AG04450 (cell line): ENCODE measurements around the gene SORCS2. TPM values are rescaled to one million over a fixed set of nuclear protein-coding genes. Genes with fewer than 3 reads are reported as not detected.

Experiments
- CTCF ChIA-PET: fragments of 300-600, 350-600 bp; formaldehyde crosslinking; extraction: SDS; loops from one replicate; lab custom pipeline; 2022; ENCODE audit warnings: antibody characterized with exemption, inconsistent platforms; lab: Charles Lee
- POLR2A ChIA-PET: fragments of 350-600 bp; formaldehyde crosslinking; extraction: SDS; loops from one replicate; lab custom pipeline; 2021; ENCODE audit warnings: antibody characterized with exemption, inconsistent platforms; lab: Yijun Ruan, JAX
- DNase-seq: peaks from one replicate; pipeline ENCODE4 v3.0.0-alpha.2; 2011; ENCODE audit warnings: low read depth, low spot score
- H3K27ac ChIP-seq: one replicate; pipeline ENCODE4 v1.5.1; 2012; ENCODE audit warnings: low read depth, low read length, control low read depth
- H3K27me3 ChIP-seq: one replicate; pipeline ENCODE4 v1.6.0; 2012; ENCODE audit warnings: low read length; ENCODE audit not compliant: control insufficient read depth, insufficient read depth
- H3K4me3 ChIP-seq: 2 replicates; pipeline ENCODE4 v1.5.1; 2011; ENCODE audit warnings: mild to moderate bottlenecking, low read depth, low read length, control low read depth
- H3K9me3 ChIP-seq: 2 replicates; pipeline ENCODE4 v1.5.1; 2012; ENCODE audit warnings: low read length; ENCODE audit not compliant: control insufficient read depth, insufficient read depth
- CTCF ChIP-seq: IDR thresholded peaks from 2 replicates; pipeline ENCODE4 v1.5.1; 2011; ENCODE audit warnings: low read depth, low read length, control low read depth, inconsistent platforms
- polyA plus RNA-seq: library from polyadenylated mRNA; depleted of rRNA; stranded (reverse); fragments of >200 nt; gene quantifications from 2 replicates; pipeline ENCODE4 v1.2.3, GENCODE V29; 2011

The SORCS2 gene
- polyA plus RNA-seq, 1 experiment: 0.29 TPM

- no peak for TF ChIP-seq CTCF
- CTCF ChIA-PET: no interaction called here
- no peak for DNase-seq
- Histone ChIP-seq H3K4me3 (no peak overlapping the region), H3K27me3 (peaks cover 58% of the 10 kb centered on the region), H3K27ac (no peak overlapping the region), H3K9me3 (peaks cover 7% of the 10 kb centered on the region)
- POLR2A ChIA-PET: no interaction called here
Measured at GRCh38 chr4:7391637-7392437, 199.5 kb downstream of the SORCS2 start.

GRCh38 chr4:7392438-7393421 lies 200.4 kb downstream of the SORCS2 start:
- no peak for DNase-seq
- POLR2A ChIA-PET: no interaction called here
- CTCF ChIA-PET: no interaction called here

DNA sequence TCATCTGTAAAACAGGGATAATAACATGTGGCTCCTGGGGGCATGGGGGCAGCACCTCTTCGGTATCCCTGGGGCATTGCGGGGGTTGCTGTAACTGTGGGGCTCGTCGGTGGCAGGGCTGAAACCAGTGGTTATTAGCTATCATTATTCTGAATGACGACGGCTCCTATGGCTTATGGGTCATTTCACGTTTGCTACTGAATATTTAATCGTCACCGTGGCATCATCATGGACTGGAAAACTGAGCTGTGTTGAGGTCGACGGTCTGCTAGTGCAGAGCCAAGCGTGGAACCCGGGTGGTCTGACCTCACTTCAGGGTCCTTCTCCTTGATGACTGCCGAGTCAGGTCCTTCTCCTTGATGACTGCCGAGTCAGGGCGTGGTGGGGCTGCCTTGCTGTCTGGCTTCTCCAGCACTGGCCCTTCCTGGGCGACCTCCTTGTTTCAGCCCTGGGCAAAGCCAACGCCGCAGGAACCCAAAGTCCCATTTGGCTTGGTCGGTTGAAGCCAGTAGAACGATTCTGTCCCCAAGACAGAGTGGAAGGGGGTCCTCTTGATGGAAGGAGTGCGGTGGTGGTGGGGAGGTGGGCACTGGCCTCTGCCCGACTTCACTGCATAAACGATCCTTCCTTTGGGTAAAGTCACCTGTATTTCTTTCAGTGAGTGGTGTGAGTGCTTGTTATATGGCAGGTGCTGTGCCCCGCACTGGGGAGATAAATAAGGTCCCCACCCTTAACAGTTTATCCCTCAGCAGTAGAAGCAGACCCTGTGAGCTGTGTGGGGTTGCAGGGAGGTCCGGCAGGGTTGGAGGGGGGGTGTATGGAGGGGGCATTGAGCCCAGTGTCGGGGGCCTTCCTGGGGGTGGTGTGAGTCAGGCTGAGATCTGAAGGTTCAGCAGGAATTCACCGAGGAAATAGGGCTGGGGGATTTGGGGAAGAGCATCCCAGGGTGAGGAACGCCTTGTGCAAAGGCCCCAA lies 201.6 kb downstream of the SORCS2 start:
- CTCF ChIA-PET: no interaction called here
- H3K27me3 ChIP-seq: peaks cover 72% of the 10 kb centered on the region
- H3K27ac ChIP-seq: no peak overlapping the region
- H3K9me3 ChIP-seq: peaks cover under 1% of the 10 kb centered on the region; the same call in 1 of the 2 replicates
- H3K4me3 ChIP-seq: no peak overlapping the region
- POLR2A ChIA-PET: no interaction called here
- TF ChIP-seq CTCF: no peak
- DNase-seq: no peak

More at GRCh38 chr4:7392438-7393421, 200.4 kb downstream of the SORCS2 start:
- peaks cover 7% of the 10 kb centered on the region for H3K9me3 ChIP-seq
- H3K27ac ChIP-seq: no peak overlapping the region
- H3K4me3 ChIP-seq: no peak overlapping the region
- peaks cover 66% of the 10 kb centered on the region for H3K27me3 ChIP-seq
- no peak for TF ChIP-seq CTCF

- peaks cover 73% of the 10 kb centered on the region for H3K27me3 ChIP-seq
- no peak overlapping the region for H3K4me3 ChIP-seq
- POLR2A ChIA-PET: no interaction called here
- CTCF ChIA-PET: interaction anchor here (0.8 kb wide), 1 partner anchor 200 kb away, joined by 3 read pairs; no protein-coding TSS in a partner anchor
- no peak for TF ChIP-seq CTCF
- no peak for DNase-seq
- no peaks in the 10 kb centered on the region; the same call in 1 of the 2 replicates for H3K9me3 ChIP-seq
- H3K27ac ChIP-seq: no peak overlapping the region
Measured at GRCh38 chr4:7394681-7395451, 202.5 kb downstream of the SORCS2 start.
